ENCODE measurements around the gene METTL1.

The METTL1 gene

DNA sequence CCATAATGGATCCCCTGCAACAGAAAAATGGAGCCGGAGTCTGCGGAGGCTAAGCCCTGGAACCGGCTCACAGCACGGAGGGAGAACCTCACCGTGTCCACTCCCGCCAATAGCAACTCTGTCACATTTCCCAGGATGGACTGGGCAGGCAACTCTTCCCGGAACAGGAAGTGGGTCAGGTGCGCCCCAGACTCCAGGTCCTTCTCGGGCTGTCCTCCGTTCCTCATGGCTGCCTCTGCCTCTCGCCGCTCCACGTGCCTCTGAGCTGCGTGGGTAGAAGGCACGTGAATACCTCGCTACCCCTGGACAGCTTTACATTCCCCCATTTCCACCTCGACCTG is 7.3 kb downstream of the METTL1 start:
- no peak for TF ChIP-seq EZH2phosphoT487 (IDR thresholded peaks at IDR 0.05; ENCODE audit: borderline replicate concordance)
- TF ChIP-seq, protein P1, sequence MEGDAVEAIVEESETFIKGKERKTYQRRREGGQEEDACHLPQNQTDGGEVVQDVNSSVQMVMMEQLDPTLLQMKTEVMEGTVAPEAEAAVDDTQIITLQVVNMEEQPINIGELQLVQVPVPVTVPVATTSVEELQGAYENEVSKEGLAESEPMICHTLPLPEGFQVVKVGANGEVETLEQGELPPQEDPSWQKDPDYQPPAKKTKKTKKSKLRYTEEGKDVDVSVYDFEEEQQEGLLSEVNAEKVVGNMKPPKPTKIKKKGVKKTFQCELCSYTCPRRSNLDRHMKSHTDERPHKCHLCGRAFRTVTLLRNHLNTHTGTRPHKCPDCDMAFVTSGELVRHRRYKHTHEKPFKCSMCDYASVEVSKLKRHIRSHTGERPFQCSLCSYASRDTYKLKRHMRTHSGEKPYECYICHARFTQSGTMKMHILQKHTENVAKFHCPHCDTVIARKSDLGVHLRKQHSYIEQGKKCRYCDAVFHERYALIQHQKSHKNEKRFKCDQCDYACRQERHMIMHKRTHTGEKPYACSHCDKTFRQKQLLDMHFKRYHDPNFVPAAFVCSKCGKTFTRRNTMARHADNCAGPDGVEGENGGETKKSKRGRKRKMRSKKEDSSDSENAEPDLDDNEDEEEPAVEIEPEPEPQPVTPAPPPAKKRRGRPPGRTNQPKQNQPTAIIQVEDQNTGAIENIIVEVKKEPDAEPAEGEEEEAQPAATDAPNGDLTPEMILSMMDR (conservative IDR thresholded peaks at IDR 0.05; ENCODE audit: low read length), result no peak
- Histone ChIP-seq H4K20me1 (ENCODE audit: insufficient read depth, low read length, poor library complexity, severe bottlenecking) (peaks cover 7% of the 10 kb centered on the region), H3K9me3 (ENCODE audit: insufficient read depth, low read depth, low read length) (no peaks in the 10 kb centered on the region), H3K4me3 (ENCODE audit: low read length, poor library complexity, severe bottlenecking) (no peak overlapping the region), H3K9ac (ENCODE audit: low read depth, low read length, poor library complexity, severe bottlenecking) (no peak overlapping the region), H3K9me2 (replicated peaks; ENCODE audit: low read depth, low read length) (no peaks in the 10 kb centered on the region), H3K4me1 (ENCODE audit: insufficient read depth, low read length, poor library complexity, severe bottlenecking) (no peaks in the 10 kb centered on the region), H3F3A (ENCODE audit: low read depth) (no peaks in the 10 kb centered on the region), H2AFZ (ENCODE audit: low read length) (no peak overlapping the region), H3K4me2 (ENCODE audit: low read depth, low read length, poor library complexity, severe bottlenecking) (no peak overlapping the region), H3K79me2 (ENCODE audit: insufficient read depth, low read length) (no peaks in the 10 kb centered on the region), H3K27me3 (ENCODE audit: insufficient read depth, low read length, poor library complexity, severe bottlenecking) (no peaks in the 10 kb centered on the region), H3K36me3 (ENCODE audit: insufficient read depth, low read length) (no peaks in the 10 kb centered on the region)

- Histone ChIP-seq H3K4me3 (ENCODE audit: low read length, poor library complexity, severe bottlenecking) (no peak overlapping the region), H3K9ac (ENCODE audit: low read depth, low read length, poor library complexity, severe bottlenecking) (no peak overlapping the region), H4K20me1 (ENCODE audit: insufficient read depth, low read length, poor library complexity, severe bottlenecking) (peaks cover 7% of the 10 kb centered on the region), H2AFZ (ENCODE audit: low read length) (no peak overlapping the region), H3K9me2 (replicated peaks; ENCODE audit: low read depth, low read length) (no peaks in the 10 kb centered on the region), H3K4me2 (ENCODE audit: low read depth, low read length, poor library complexity, severe bottlenecking) (no peak overlapping the region), H3K36me3 (ENCODE audit: insufficient read depth, low read length) (no peaks in the 10 kb centered on the region), H3K9me3 (ENCODE audit: insufficient read depth, low read depth, low read length) (no peaks in the 10 kb centered on the region), H3K79me2 (ENCODE audit: insufficient read depth, low read length) (no peaks in the 10 kb centered on the region), H3F3A (ENCODE audit: low read depth) (no peaks in the 10 kb centered on the region), H3K4me1 (ENCODE audit: insufficient read depth, low read length, poor library complexity, severe bottlenecking) (no peaks in the 10 kb centered on the region), H3K27me3 (ENCODE audit: insufficient read depth, low read length, poor library complexity, severe bottlenecking) (no peaks in the 10 kb centered on the region)
- no peak for TF ChIP-seq EZH2phosphoT487 (IDR thresholded peaks at IDR 0.05; ENCODE audit: borderline replicate concordance)
- TF ChIP-seq, protein P1 (conservative IDR thresholded peaks at IDR 0.05; ENCODE audit: low read length), result no peak
Measured at GRCh38 chr12:57763881-57764661, 7.8 kb downstream of the METTL1 start.

- no peaks in the 10 kb centered on the region for H3K9me3 ChIP-seq (ENCODE audit: insufficient read depth, low read depth, low read length)
- no peaks in the 10 kb centered on the region for H3K79me2 ChIP-seq (ENCODE audit: insufficient read depth, low read length)
- H3K4me2 ChIP-seq (ENCODE audit: low read depth, low read length, poor library complexity, severe bottlenecking), result no peak overlapping the region
- TF ChIP-seq EZH2phosphoT487 (IDR thresholded peaks at IDR 0.05; ENCODE audit: borderline replicate concordance), result no peak
- TF ChIP-seq, protein P1 (conservative IDR thresholded peaks at IDR 0.05; ENCODE audit: low read length), result no peak
- peaks cover 7% of the 10 kb centered on the region for H4K20me1 ChIP-seq (ENCODE audit: insufficient read depth, low read length, poor library complexity, severe bottlenecking)
- H3K9ac ChIP-seq (ENCODE audit: low read depth, low read length, poor library complexity, severe bottlenecking), result no peak overlapping the region
- no peaks in the 10 kb centered on the region for H3K27me3 ChIP-seq (ENCODE audit: insufficient read depth, low read length, poor library complexity, severe bottlenecking)
- H3F3A ChIP-seq (ENCODE audit: low read depth), result no peaks in the 10 kb centered on the region
- no peak overlapping the region for H3K4me3 ChIP-seq (ENCODE audit: low read length, poor library complexity, severe bottlenecking)
- H3K36me3 ChIP-seq (ENCODE audit: insufficient read depth, low read length), result no peaks in the 10 kb centered on the region; the same call in 1 of the 2 replicates
- no peak overlapping the region for H2AFZ ChIP-seq (ENCODE audit: low read length)
- no peaks in the 10 kb centered on the region for H3K4me1 ChIP-seq (ENCODE audit: insufficient read depth, low read length, poor library complexity, severe bottlenecking)
- H3K9me2 ChIP-seq (replicated peaks; ENCODE audit: low read depth, low read length), result no peaks in the 10 kb centered on the region
Measured at GRCh38 chr12:57762463-57762862, 9.4 kb downstream of the METTL1 start.

Data from Loucy (cell line).